B cell (primary cell): ENCODE results near the gene ATP6V1B1. TPM values are rescaled to one million over a fixed set of nuclear protein-coding genes. Genes with fewer than 3 reads are reported as not detected.

ENCODE experiments used
- ATAC-seq: fragments of 200-7000 bp; cut with Tn5 transposase; one replicate; pipeline ENCODE4 v1.10.0; 2021; ENCODE audit warnings: low read depth, mild to moderate bottlenecking, moderate number of reproducible peaks, moderate library complexity
- CTCF ChIA-PET: fragments of 350-600 bp; sonication (Branson Sonifier 250); formaldehyde crosslinking; loops from one replicate; lab custom pipeline; 2021; ENCODE audit warnings: antibody characterized with exemption, inconsistent platforms; lab: Charles Lee
- POLR2A ChIA-PET: fragments of 350-600 bp; sonication (Branson Sonifier 250); formaldehyde crosslinking; loops from one replicate; lab custom pipeline; 2021; ENCODE audit warnings: antibody characterized with exemption; lab: Charles Lee
- DNase-seq: peaks from one replicate; pipeline ENCODE4 v3.0.0; 2013
- H2AFZ ChIP-seq: 2 replicates; pipeline ENCODE4 v1.6.1; 2012; ENCODE audit warnings: mild to moderate bottlenecking, low read depth, low read length; ENCODE audit not compliant: insufficient read depth, poor library complexity, severe bottlenecking
- H3K27ac ChIP-seq, 2 donors: 1 replicate in 1 of 2; 2 replicates in 1 of 2; pipeline ENCODE4 v1.5.1; 2012 to 2013; ENCODE audit warnings: low read length in 2 of 2, mild to moderate bottlenecking in 2 of 2, moderate library complexity in 1 of 2
- H3K27me3 ChIP-seq, 4 experiments: fragments of 200-600 bp in 1 of 4; sonication (generic) in 1 of 4; replicated peaks in 1 of 4; 1 replicate in 2 of 4; 2 replicates in 2 of 4; pipeline versions ENCODE4 v1.6.1 to v1.7.0; 2013 to 2016; ENCODE audit warnings: low read length in 3 of 4, mild to moderate bottlenecking in 2 of 4, mixed read lengths in 1 of 4, moderate library complexity in 1 of 4; ENCODE audit not compliant: insufficient read depth in 4 of 4, control insufficient read depth in 3 of 4; ENCODE audit errors: control extremely low read depth in 1 of 4
- H3K36me3 ChIP-seq, 2 experiments: replicated peaks in 1 of 2; 1 replicate in 1 of 2; 2 replicates in 1 of 2; pipeline versions ENCODE4 v1.6.1 to v1.7.1; 2013; ENCODE audit warnings: low read length in 1 of 2; ENCODE audit not compliant: insufficient read depth in 2 of 2, control insufficient read depth in 1 of 2; ENCODE audit errors: control extremely low read depth in 1 of 2, extremely low read depth in 1 of 2
- H3K4me1 ChIP-seq, 2 donors: fragments of 200-600 bp in 1 of 2; sonication (generic) in 1 of 2; 1 replicate in 1 of 2; 2 replicates in 1 of 2; pipeline versions ENCODE4 v1.5.1 to v1.6.1; 2013 to 2017; ENCODE audit warnings: low read length in 2 of 2; ENCODE audit not compliant: control insufficient read depth in 2 of 2, insufficient read depth in 2 of 2
- H3K4me2 ChIP-seq: replicated peaks from 2 replicates; pipeline ENCODE3; 2012; ENCODE audit warnings: mild to moderate bottlenecking, low read depth, low read length; ENCODE audit not compliant: poor library complexity, severe bottlenecking
- H3K4me3 ChIP-seq, 5 experiments: fragments of 200-600 bp in 1 of 5; sonication (generic) in 1 of 5; 1 replicate in 3 of 5; 2 replicates in 2 of 5; pipeline versions ENCODE4 v1.5.1 to v1.7.0; 2011 to 2016; ENCODE audit warnings: low read length in 4 of 5, mild to moderate bottlenecking in 4 of 5, low read depth in 2 of 5, control low read depth in 1 of 5, moderate library complexity in 1 of 5; ENCODE audit not compliant: insufficient read depth in 1 of 5; ENCODE audit errors: control extremely low read depth in 1 of 5, extremely low read depth in 1 of 5
- H3K79me2 ChIP-seq: fragments of 200-600 bp; sonication (generic); one replicate; pipeline ENCODE4 v1.6.0; 2016; ENCODE audit warnings: low read length; ENCODE audit not compliant: control insufficient read depth, insufficient read depth
- H3K9ac ChIP-seq: fragments of 200-600 bp; sonication (generic); 2 replicates; pipeline ENCODE4 v1.6.1; 2017; ENCODE audit warnings: mild to moderate bottlenecking, low read length, moderate library complexity
- H3K9me3 ChIP-seq, 3 donors: one replicate each; pipeline versions ENCODE4 v1.6.1 to v1.7.1; 2013; ENCODE audit warnings: low read length in 2 of 3; ENCODE audit not compliant: control insufficient read depth in 2 of 3, insufficient read depth in 1 of 3; ENCODE audit errors: control extremely low read depth in 1 of 3
- H4K20me1 ChIP-seq: 2 replicates; pipeline ENCODE4 v1.6.0; 2012; ENCODE audit warnings: mild to moderate bottlenecking, low read length; ENCODE audit not compliant: insufficient read depth, control insufficient read depth, poor library complexity, severe bottlenecking
- H3K27ac Mint-ChIP-seq: one replicate; pipeline ENCODE4 v1.8.0; 2021; ENCODE audit warnings: mixed read lengths
- H3K27me3 Mint-ChIP-seq: one replicate; pipeline ENCODE4 v1.8.0; 2021; ENCODE audit warnings: mixed read lengths
- H3K4me1 Mint-ChIP-seq: one replicate; pipeline ENCODE4 v1.8.0; 2021; ENCODE audit warnings: mixed read lengths
- H3K4me3 Mint-ChIP-seq: one replicate; pipeline ENCODE4 v1.8.0; 2021; ENCODE audit warnings: mixed read lengths
- H3K9me3 Mint-ChIP-seq: one replicate; pipeline ENCODE4 v1.8.0; 2022; ENCODE audit warnings: mixed read lengths; ENCODE audit not compliant: insufficient read depth
- CTCF ChIP-seq: fragments of 200-600 bp; IDR thresholded peaks from one replicate; pipeline ENCODE4 v1.8.0; 2022; ENCODE audit warnings: antibody characterized with exemption, mild to moderate bottlenecking
- EZH2 ChIP-seq: IDR thresholded peaks from 2 replicates; pipeline ENCODE4 v1.6.1; 2012; ENCODE audit warnings: borderline replicate concordance, low read depth, mild to moderate bottlenecking, moderate library complexity, low read length; ENCODE audit not compliant: insufficient read depth, poor library complexity, severe bottlenecking
- WGBS: methylation state at CpG from one replicate; pipeline ENCODE4 v1.1.5; 2013; ENCODE audit warnings: missing lambda C conversion rate; ENCODE audit not compliant: insufficient coverage; 5-methylcytosine and 5-hydroxymethylcytosine counted together
- intact Hi-C: fragments of 100-400 bp; cut with micrococcal nuclease; formaldehyde crosslinking; loops from one replicate; pipeline ENCODE4 v1.10.0; 2022
- polyA plus RNA-seq: library from polyadenylated mRNA; depleted of rRNA; stranded (reverse); fragments of >200 nt; gene quantifications from 2 replicates; pipeline ENCODE4 v1.2.3, GENCODE V29; 2012
- total RNA-seq, 2 donors: library from RNA; stranded (reverse); fragments of 120-200 nt in 1 of 2; gene quantifications; 1 replicate in 1 of 2; 2 replicates in 1 of 2; pipeline versions ENCODE4 v1.2.3 to v1.2.4, GENCODE V29; 2013 to 2022

ATP6V1B1 gene
- total and polyA plus RNA-seq, 2 donors (not counting 1 experiment from before 2014, with no cell fraction given): not detected

DNA sequence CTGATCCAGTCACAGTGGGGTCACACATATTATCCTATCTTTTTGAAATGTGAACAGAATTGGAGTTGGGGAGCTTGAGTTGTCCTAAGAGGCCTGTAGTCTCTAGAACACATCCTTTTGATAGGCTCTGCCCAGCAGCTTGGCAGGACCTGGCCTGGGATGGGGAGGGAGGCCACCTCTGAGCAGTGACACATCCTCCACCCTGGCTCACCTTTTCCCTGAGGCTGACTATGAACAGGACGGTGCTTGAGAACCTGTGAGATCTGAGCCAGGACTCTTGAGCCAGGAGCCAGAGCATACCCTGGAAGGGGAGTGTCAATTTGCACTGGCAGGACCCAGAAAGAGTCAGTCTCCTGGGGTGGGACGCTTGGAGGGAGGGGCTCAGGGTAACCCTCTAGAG lies 17.7 kb upstream of the ATP6V1B1 start:
- Histone ChIP-seq H3K4me3 (no peak overlapping the region), H3K36me3 (no peaks in the 10 kb centered on the region), H3K9me3 (peaks cover 0 to 7% (median 0%) of the 10 kb centered on the region in 3 donors), H4K20me1 (no peaks in the 10 kb centered on the region), H3K4me2 (no peak overlapping the region), H2AFZ (no peak overlapping the region), H3K4me1 (no peaks in the 10 kb centered on the region), H3K9ac (no peak overlapping the region), H3K27ac (no peak overlapping the region), H3K79me2 (no peaks in the 10 kb centered on the region), H3K27me3 (peaks cover 0 to 20% (median 2%) of the 10 kb centered on the region in 4 experiments)
- ATAC-seq: no peak
- H3K27me3 Mint-ChIP-seq: peaks cover 52% of the 10 kb centered on the region
- TF ChIP-seq CTCF: no peak
- TF ChIP-seq EZH2: no peak
- H3K27ac Mint-ChIP-seq: no peak overlapping the region
- POLR2A ChIA-PET: no interaction called here
- CTCF ChIA-PET: interaction anchor here (1.6 kb wide), 1 partner anchor 30 kb away, joined by 6 read pairs; no protein-coding TSS in a partner anchor
- H3K4me1 Mint-ChIP-seq: no peaks in the 10 kb centered on the region
- intact Hi-C loops: no loop called here
- no peak for DNase-seq
- H3K4me3 Mint-ChIP-seq: no peak overlapping the region
- no peaks in the 10 kb centered on the region for H3K9me3 Mint-ChIP-seq
- 80% methylated on average over 1 of the region's 2 CpGs for WGBS

GRCh38 chr2:70919672-70920366 lies 15.9 kb upstream of the ATP6V1B1 start:
- DNase-seq: peak; percentile 56
- H3K4me2 ChIP-seq: no peak overlapping the region
- WGBS: 37% methylated on average over 11 of the region's 16 CpGs
- H3K4me1 Mint-ChIP-seq: no peaks in the 10 kb centered on the region
- H3K27ac Mint-ChIP-seq: no peak overlapping the region
- H3K27me3 Mint-ChIP-seq: peaks cover 50% of the 10 kb centered on the region
- H3K36me3 ChIP-seq: no peaks in the 10 kb centered on the region
- H3K4me3 Mint-ChIP-seq: no peak overlapping the region
- H3K9me3 ChIP-seq: peaks cover 0 to 7% (median 0%) of the 10 kb centered on the region in 3 donors
- no peak overlapping the region for H2AFZ ChIP-seq
- CTCF ChIA-PET: interaction anchor here (1.0 to 2.0 kb wide), 4 partner anchors 48 to 615 kb away, joined by 3 to 6 read pairs (median 3); no protein-coding TSS in a partner anchor
- no peaks in the 10 kb centered on the region for H3K79me2 ChIP-seq
- H3K27me3 ChIP-seq: peaks cover 0 to 24% (median 2%) of the 10 kb centered on the region in 4 experiments
- no peak overlapping the region for H3K27ac ChIP-seq
- no peak overlapping the region for H3K9ac ChIP-seq
- POLR2A ChIA-PET: no interaction called here
- no peaks in the 10 kb centered on the region for H3K9me3 Mint-ChIP-seq
- ATAC-seq: peak; percentile 39
- no peaks in the 10 kb centered on the region for H4K20me1 ChIP-seq
- intact Hi-C loops: loop anchor here (2.0 kb wide), 1 partner anchor 49 kb away; no protein-coding TSS in a partner anchor
- TF ChIP-seq EZH2: no peak
- peak; percentile 75 for TF ChIP-seq CTCF
- H3K4me3 ChIP-seq: no peak overlapping the region
- no peaks in the 10 kb centered on the region for H3K4me1 ChIP-seq
